SH-SY5Y (cell line): ENCODE measurements around the gene MICAL3.

Experiments used
- GATA2 ChIP-seq: IDR thresholded peaks from 2 replicates; pipeline ENCODE4 v1.6.1; 2011; ENCODE audit warnings: mild to moderate bottlenecking, low read depth, low read length
- GATA3 ChIP-seq: IDR thresholded peaks from 2 replicates; pipeline ENCODE4 v1.6.1; 2011; ENCODE audit warnings: low read depth, mild to moderate bottlenecking, low read length, moderate library complexity

DNA sequence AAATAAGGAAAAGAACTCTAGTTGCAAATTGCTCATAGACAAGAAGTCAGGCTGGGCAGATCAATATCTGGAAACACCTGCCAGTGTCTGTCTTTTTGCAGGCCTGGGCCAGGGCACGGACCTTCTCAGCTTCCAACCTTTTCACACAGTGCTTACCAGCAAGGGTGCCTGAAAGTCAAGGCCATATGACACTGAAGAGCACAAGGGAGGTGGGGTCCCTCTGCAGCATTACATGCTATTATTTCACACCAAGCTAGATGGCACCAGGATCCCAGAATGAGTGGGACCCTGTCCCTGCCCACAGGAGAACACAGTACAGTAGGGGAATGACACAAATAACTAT lies 47.6 kb upstream of the MICAL3 start:
- TF ChIP-seq GATA2: no peak
- TF ChIP-seq GATA3: no peak
